K562 (cell line): ENCODE measurements around the gene KRAS. TPM values are rescaled to one million over a fixed set of nuclear protein-coding genes. Genes with fewer than 3 reads are reported as not detected.

Experiments used
- ATAC-seq: fragments of 200-7000 bp; cut with Tn5 transposase; 3 replicates; pipeline ENCODE4 v1.9.1; 2020; ENCODE audit warnings: moderate library complexity
- BruUV-seq: library from RNA; stranded (reverse); fragments of 400-500 nt; replicated peaks from 2 replicates; lab custom pipeline; 2021; lab: Mats Ljungman, UMichigan
- CTCF ChIA-PET: fragments of 300-600 bp; formaldehyde crosslinking; extraction: SDS; loops from one replicate; lab custom pipeline; 2021; ENCODE audit warnings: low intra/inter-chr PET ratio; lab: Yijun Ruan, JAX
- POLR2A ChIA-PET: fragments of 300-600, 350-650 bp; sonication (Branson Sonifier 250); formaldehyde crosslinking; extraction: SDS; loops from one replicate; lab custom pipeline; 2021; ENCODE audit warnings: antibody characterized with exemption, inconsistent platforms; lab: Yijun Ruan, JAX
- DNase-seq, 4 experiments: peaks; one replicate each; pipeline versions ENCODE4 v3.0.0 to v3.0.0-alpha.2; 2011 to 2018; ENCODE audit warnings: low spot score in 3 of 4, mixed read lengths in 3 of 4; ENCODE audit errors: extremely low read depth in 1 of 4
- FAIRE-seq: peaks from 2 replicates; lab custom pipeline; 2011; peaks lifted over from hg19 to GRCh38; lab: Jason Lieb, UNC
- H2AFZ ChIP-seq: 2 replicates; pipeline ENCODE4 v1.6.0; 2011; ENCODE audit warnings: low read depth, low read length, control low read depth, inconsistent platforms
- H3K27ac ChIP-seq: fragments of 200-600 bp; 3 replicates; pipeline ENCODE4 v1.8.0; 2011; ENCODE audit warnings: low read depth, mild to moderate bottlenecking, control low read depth, inconsistent platforms, low read length, moderate library complexity, mixed read lengths; ENCODE audit errors: extremely low read depth
- H3K27me3 ChIP-seq, 2 experiments: fragments of 300-600 bp in 1 of 2; 2 replicates in 1 of 2; 3 replicates in 1 of 2; pipeline versions ENCODE4 v1.6.0 to v1.8.0; 2011; ENCODE audit warnings: inconsistent platforms in 2 of 2, low read length in 2 of 2, mild to moderate bottlenecking in 1 of 2, mixed read lengths in 1 of 2, moderate library complexity in 1 of 2; ENCODE audit not compliant: control insufficient read depth in 2 of 2, insufficient read depth in 2 of 2
- H3K36me3 ChIP-seq: fragments of 300-600 bp; 3 replicates; pipeline ENCODE4 v1.8.0; 2011; ENCODE audit warnings: mild to moderate bottlenecking, low read length, inconsistent platforms; ENCODE audit not compliant: control insufficient read depth, insufficient read depth
- H3K4me1 ChIP-seq, 2 experiments: fragments of 200-600 bp in 1 of 2; replicated peaks in 1 of 2; 2 replicates in 1 of 2; 3 replicates in 1 of 2; pipeline versions ENCODE4 v1.5.1 to v1.8.0; 2011; ENCODE audit warnings: inconsistent platforms in 2 of 2, low read length in 2 of 2, mild to moderate bottlenecking in 1 of 2, mixed read lengths in 1 of 2, moderate library complexity in 1 of 2; ENCODE audit not compliant: control insufficient read depth in 2 of 2, insufficient read depth in 2 of 2
- H3K4me2 ChIP-seq: 2 replicates; pipeline ENCODE4 v1.6.1; 2011; ENCODE audit warnings: low read length, control low read depth, inconsistent platforms, mixed read lengths; ENCODE audit not compliant: insufficient read depth
- H3K4me3 ChIP-seq: fragments of 200-600 bp; sonication (generic), shearing (Covaris generic); 2 replicates; pipeline ENCODE4 v1.5.1; 2016; ENCODE audit warnings: control low read depth, inconsistent platforms
- H3K79me2 ChIP-seq: fragments of 200-600 bp; 3 replicates; pipeline ENCODE4 v1.8.0; 2011; ENCODE audit warnings: low read length, inconsistent platforms; ENCODE audit not compliant: control insufficient read depth, insufficient read depth
- H3K9ac ChIP-seq, 2 experiments: 2 replicates each; pipeline versions ENCODE4 v1.6.0 to v1.6.1; 2011; ENCODE audit warnings: low read depth in 2 of 2, low read length in 2 of 2, control low read depth in 1 of 2, inconsistent platforms in 1 of 2, mild to moderate bottlenecking in 1 of 2, mixed read lengths in 1 of 2; ENCODE audit not compliant: insufficient read depth in 1 of 2
- H3K9me1 ChIP-seq: one replicate; pipeline ENCODE4 v1.6.0; 2011; ENCODE audit warnings: inconsistent platforms, mild to moderate bottlenecking, low read length, moderate library complexity; ENCODE audit not compliant: control insufficient read depth, insufficient read depth
- H3K9me3 ChIP-seq: replicated peaks from 2 replicates; pipeline ENCODE4 v1.5.1; 2011; ENCODE audit warnings: low read depth, low read length, inconsistent platforms; ENCODE audit not compliant: control insufficient read depth, insufficient read depth
- H4K20me1 ChIP-seq: replicated peaks from 2 replicates; pipeline ENCODE4 v1.6.1; 2011; ENCODE audit warnings: low read length, inconsistent platforms, mixed read lengths; ENCODE audit not compliant: control insufficient read depth, insufficient read depth
- DLX4 ChIP-seq: fragments of 250-450 bp; sonication (Bioruptor Pico); IDR thresholded peaks from 2 replicates; pipeline ENCODE4 v1.6.1; 2021; ENCODE audit warnings: mild to moderate bottlenecking
- NFXL1 ChIP-seq: fragments of 450-650 bp; formaldehyde crosslinking; IDR thresholded peaks from 2 replicates; pipeline ENCODE4 v1.4.0; 2021; ENCODE audit warnings: mild to moderate bottlenecking
- SIRT6 ChIP-seq: IDR thresholded peaks from one replicate; pipeline ENCODE4 v1.6.1; 2012; ENCODE audit warnings: low read depth, mild to moderate bottlenecking, control low read depth, inconsistent platforms, low read length, moderate library complexity
- SRSF1 ChIP-seq: fragments of 200-400 bp; formaldehyde crosslinking; IDR thresholded peaks from 2 replicates; pipeline ENCODE4 v1.6.1; 2017; ENCODE audit warnings: mild to moderate bottlenecking, low read depth, low read length, moderate library complexity
- ZNF224 ChIP-seq: sonication (generic); formaldehyde crosslinking; IDR thresholded peaks from 2 replicates; pipeline ENCODE4 v1.8.0; 2022; ENCODE audit warnings: mild to moderate bottlenecking, missing genetic modification reagents
- ZNF316 ChIP-seq: fragments of 450-650 bp; IDR thresholded peaks from 2 replicates; pipeline ENCODE4 v1.6.1; 2016
- ZNF512 ChIP-seq: IDR thresholded peaks from 2 replicates; pipeline ENCODE4 v1.6.1; 2016; ENCODE audit warnings: missing genetic modification characterization, missing compliant biosample characterization
- WGBS: fragments of 100-300 bp; shearing (Covaris generic); methylation state at CpG from one replicate; pipeline ENCODE4 v1.1.6; 2016; ENCODE audit warnings: low coverage, mixed read lengths; ENCODE audit not compliant: insufficient coverage; ENCODE audit errors: missing lambda C conversion rate; 5-methylcytosine and 5-hydroxymethylcytosine counted together
- in situ Hi-C: fragments of 300-500 bp; cut with MboI; formaldehyde crosslinking; loops from 4 replicates; pipeline ENCODE4 v1.15.0; 2018; ENCODE audit warnings: inconsistent platforms, mixed read lengths
- intact Hi-C: fragments of 100-400 bp; cut with micrococcal nuclease; formaldehyde crosslinking; loops from 2 replicates; pipeline ENCODE4 v1.14.2; 2022
- polyA plus RNA-seq, 8 experiments: library from polyadenylated mRNA; depleted of rRNA in 4 of 8; stranded (reverse) in 5 of 8; unstranded in 3 of 8; fragments of >200 nt; fragmentation: Nextera tagmentation in 2 of 8; fragmentation: Illumina TruSeq in 1 of 8; extraction: Ambion mirVana in 2 of 8; extraction: Trizol in 1 of 8; gene quantifications; 2 replicates each; pipeline versions ENCODE4 v1.2.1 to v1.2.3, GENCODE V29; 2011 to 2014; ENCODE audit warnings: inconsistent platforms in 1 of 8, missing spikeins in 1 of 8
- total RNA-seq, 7 experiments: library from RNA; depleted of rRNA in 6 of 7; stranded (reverse); fragments of >200 nt in 6 of 7; fragmentation: Illumina TruSeq in 2 of 7; extraction: Trizol in 2 of 7; gene quantifications; 2 replicates each; pipeline versions ENCODE4 v1.2.1 to v1.2.3, GENCODE V29; 2011 to 2021; ENCODE audit warnings: low replicate concordance in 1 of 7

The KRAS gene
- total and polyA plus RNA-seq, 9 of the 15 experiments (the other 6 are each of a cell fraction or from before 2014, with no cell fraction given): 7.2 to 21.2 (median 12.7) TPM

GRCh38 chr12:25207846-25208245 lies 42.9 kb downstream of the KRAS start:
- H4K20me1 ChIP-seq: no peaks in the 10 kb centered on the region
- TF ChIP-seq ZNF316 (peak; percentile 48; the same call in 1 of the 2 replicates), SIRT6 (no peak)
- intact Hi-C loops: no loop called here
- in situ Hi-C loops: no loop called here
- H3K27me3 ChIP-seq: no peaks in the 10 kb centered on the region
- no peak overlapping the region for H2AFZ ChIP-seq
- no peaks in the 10 kb centered on the region for H3K9me3 ChIP-seq
- WGBS: 63% methylated on average over 1 of the region's 1 CpG
- no peak overlapping the region for H3K4me3 ChIP-seq
- H3K27ac ChIP-seq: no peak overlapping the region
- POLR2A ChIA-PET: no interaction called here
- peaks cover 33% of the 10 kb centered on the region for H3K36me3 ChIP-seq
- H3K79me2 ChIP-seq: no peaks in the 10 kb centered on the region
- H3K9ac ChIP-seq: no peak overlapping the region
- CTCF ChIA-PET: no interaction called here
- no peaks in the 10 kb centered on the region for H3K4me1 ChIP-seq
- ATAC-seq (no peak), FAIRE-seq (no peak), DNase-seq (no peak)
- no peaks in the 10 kb centered on the region for H3K9me1 ChIP-seq
- BruUV-seq: no TSS peak
- H3K4me2 ChIP-seq: no peak overlapping the region

GRCh38 chr12:25207411-25207810 lies 43.3 kb downstream of the KRAS start:
- intact Hi-C loops (no loop called here), in situ Hi-C loops (no loop called here)
- DNase-seq: no peak
- BruUV-seq: no TSS peak
- Histone ChIP-seq H3K79me2 (no peaks in the 10 kb centered on the region), H3K9me1 (no peaks in the 10 kb centered on the region), H3K9ac (no peak overlapping the region), H3K36me3 (peaks cover 33% of the 10 kb centered on the region), H3K9me3 (no peaks in the 10 kb centered on the region), H3K4me2 (no peak overlapping the region), H3K4me3 (no peak overlapping the region), H2AFZ (no peak overlapping the region), H4K20me1 (no peaks in the 10 kb centered on the region), H3K27me3 (no peaks in the 10 kb centered on the region), H3K27ac (no peak overlapping the region), H3K4me1 (no peaks in the 10 kb centered on the region)
- CTCF ChIA-PET: no interaction called here
- TF ChIP-seq ZNF512 (tag) (no peak), ZNF224 (CRISPR knock-in tag) (no peak), DLX4 (CRISPR knock-in tag) (no peak), NFXL1 (CRISPR knock-in tag) (no peak), SRSF1 (no peak)
- FAIRE-seq: no peak
- 100% methylated on average over 6 of the region's 6 CpGs for WGBS
- POLR2A ChIA-PET: interaction anchor here (0.8 kb wide), 1 partner anchor 13 kb away, joined by 3 read pairs; the partner anchor contains the start of genes DNAI7 and ETFRF1
- ATAC-seq: no peak
